ENCODE measurements around the gene OR10S1.

OR10S1 gene

GRCh38 chr11:123979311-123979710 lies 1.7 kb upstream of the OR10S1 start:
- no peaks in the 10 kb centered on the region for H3K27me3 ChIP-seq (ENCODE audit: control insufficient read depth, insufficient read depth, low read length)
- TF ChIP-seq, protein P1, sequence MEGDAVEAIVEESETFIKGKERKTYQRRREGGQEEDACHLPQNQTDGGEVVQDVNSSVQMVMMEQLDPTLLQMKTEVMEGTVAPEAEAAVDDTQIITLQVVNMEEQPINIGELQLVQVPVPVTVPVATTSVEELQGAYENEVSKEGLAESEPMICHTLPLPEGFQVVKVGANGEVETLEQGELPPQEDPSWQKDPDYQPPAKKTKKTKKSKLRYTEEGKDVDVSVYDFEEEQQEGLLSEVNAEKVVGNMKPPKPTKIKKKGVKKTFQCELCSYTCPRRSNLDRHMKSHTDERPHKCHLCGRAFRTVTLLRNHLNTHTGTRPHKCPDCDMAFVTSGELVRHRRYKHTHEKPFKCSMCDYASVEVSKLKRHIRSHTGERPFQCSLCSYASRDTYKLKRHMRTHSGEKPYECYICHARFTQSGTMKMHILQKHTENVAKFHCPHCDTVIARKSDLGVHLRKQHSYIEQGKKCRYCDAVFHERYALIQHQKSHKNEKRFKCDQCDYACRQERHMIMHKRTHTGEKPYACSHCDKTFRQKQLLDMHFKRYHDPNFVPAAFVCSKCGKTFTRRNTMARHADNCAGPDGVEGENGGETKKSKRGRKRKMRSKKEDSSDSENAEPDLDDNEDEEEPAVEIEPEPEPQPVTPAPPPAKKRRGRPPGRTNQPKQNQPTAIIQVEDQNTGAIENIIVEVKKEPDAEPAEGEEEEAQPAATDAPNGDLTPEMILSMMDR (IDR thresholded peaks at IDR 0.05) = no peak

GRCh38 chr11:123976770-123977560 lies 616 bp downstream of the OR10S1 start:
- H3K4me1 ChIP-seq = no peaks in the 10 kb centered on the region
- no peaks in the 10 kb centered on the region for H3K27me3 ChIP-seq (ENCODE audit: control insufficient read depth, insufficient read depth, low read length)
- no peak overlapping the region for H3K9ac ChIP-seq
- H3K79me2 ChIP-seq = no peaks in the 10 kb centered on the region
- TF ChIP-seq, protein P1 (IDR thresholded peaks at IDR 0.05) = no peak
- H3K36me3 ChIP-seq (ENCODE audit: control insufficient read depth, insufficient read depth, low read length) = no peaks in the 10 kb centered on the region
- no peaks in the 10 kb centered on the region for H3K9me3 ChIP-seq (ENCODE audit: control insufficient read depth, low read length)
- no peak overlapping the region for H2AFZ ChIP-seq
- no peak overlapping the region for H3K4me3 ChIP-seq (ENCODE audit: low read depth, low read length)
- H3K27ac ChIP-seq = no peak overlapping the region
- H3K4me2 ChIP-seq (ENCODE audit: low read length) = no peak overlapping the region

More at GRCh38 chr11:123979311-123979710, 1.7 kb upstream of the OR10S1 start:
- H3K9me3 ChIP-seq (ENCODE audit: control insufficient read depth, low read length) = no peaks in the 10 kb centered on the region
- no peak overlapping the region for H3K4me3 ChIP-seq (ENCODE audit: low read depth, low read length)
- no peak overlapping the region for H3K4me2 ChIP-seq (ENCODE audit: low read length)
- H3K4me1 ChIP-seq = no peaks in the 10 kb centered on the region
- H2AFZ ChIP-seq = no peak overlapping the region
- no peaks in the 10 kb centered on the region for H3K79me2 ChIP-seq
- no peaks in the 10 kb centered on the region for H3K36me3 ChIP-seq (ENCODE audit: control insufficient read depth, insufficient read depth, low read length)
- no peak overlapping the region for H3K27ac ChIP-seq
- H3K9ac ChIP-seq = no peak overlapping the region

- Histone ChIP-seq H3K27ac (no peak overlapping the region), H3K4me2 (ENCODE audit: low read length) (no peak overlapping the region), H3K79me2 (no peaks in the 10 kb centered on the region), H3K36me3 (ENCODE audit: control insufficient read depth, insufficient read depth, low read length) (no peaks in the 10 kb centered on the region), H3K4me3 (ENCODE audit: low read depth, low read length) (no peak overlapping the region), H3K4me1 (no peaks in the 10 kb centered on the region), H3K27me3 (ENCODE audit: control insufficient read depth, insufficient read depth, low read length) (no peaks in the 10 kb centered on the region), H3K9ac (no peak overlapping the region), H3K9me3 (ENCODE audit: control insufficient read depth, low read length) (no peaks in the 10 kb centered on the region), H2AFZ (no peak overlapping the region)
- TF ChIP-seq, protein P1 (IDR thresholded peaks at IDR 0.05) = no peak
These were observed 3.8 kb downstream of the OR10S1 start for GRCh38 chr11:123973816-123974215.

GRCh38 chr11:123956752-123957151 lies 20.8 kb downstream of the OR10S1 start:
- no peaks in the 10 kb centered on the region for H3K27me3 ChIP-seq (ENCODE audit: control insufficient read depth, insufficient read depth, low read length)
- H3K4me3 ChIP-seq (ENCODE audit: low read depth, low read length) = no peak overlapping the region
- H3K79me2 ChIP-seq = no peaks in the 10 kb centered on the region
- no peaks in the 10 kb centered on the region for H3K4me1 ChIP-seq
- H3K36me3 ChIP-seq (ENCODE audit: control insufficient read depth, insufficient read depth, low read length) = no peaks in the 10 kb centered on the region
- no peaks in the 10 kb centered on the region for H3K9me3 ChIP-seq (ENCODE audit: control insufficient read depth, low read length)
- H3K4me2 ChIP-seq (ENCODE audit: low read length) = no peak overlapping the region
- TF ChIP-seq, protein P1 (IDR thresholded peaks at IDR 0.05) = no peak
- no peak overlapping the region for H3K9ac ChIP-seq
- no peak overlapping the region for H2AFZ ChIP-seq
- no peak overlapping the region for H3K27ac ChIP-seq

GRCh38 chr11:123945132-123945531 lies 32.4 kb downstream of the OR10S1 start:
- H3K9ac ChIP-seq = no peak overlapping the region
- no peaks in the 10 kb centered on the region for H3K36me3 ChIP-seq (ENCODE audit: control insufficient read depth, insufficient read depth, low read length)
- no peaks in the 10 kb centered on the region for H3K27me3 ChIP-seq (ENCODE audit: control insufficient read depth, insufficient read depth, low read length)
- no peaks in the 10 kb centered on the region for H3K4me1 ChIP-seq
- no peaks in the 10 kb centered on the region for H3K79me2 ChIP-seq
- TF ChIP-seq, protein P1 (IDR thresholded peaks at IDR 0.05) = no peak
- H2AFZ ChIP-seq = no peak overlapping the region
- no peaks in the 10 kb centered on the region for H3K9me3 ChIP-seq (ENCODE audit: control insufficient read depth, low read length)
- no peak overlapping the region for H3K4me3 ChIP-seq (ENCODE audit: low read depth, low read length)
- no peak overlapping the region for H3K27ac ChIP-seq
- H3K4me2 ChIP-seq (ENCODE audit: low read length) = no peak overlapping the region

All from parathyroid adenoma (tissue), 2 donors.